ENCODE results near the gene GYS1.

GRCh38 chr19:48926909-48927308 lies 66.2 kb downstream of the GYS1 start:
- TF ChIP-seq EP300 (conservative IDR thresholded peaks at IDR 0.05; ENCODE audit: poor library complexity, severe bottlenecking) = no peak
- TF ChIP-seq SMC3 (conservative IDR thresholded peaks at IDR 0.05; ENCODE audit: poor library complexity) = no peak
- TF ChIP-seq CTCF (IDR thresholded peaks at IDR 0.05; ENCODE audit: poor library complexity, severe bottlenecking) = no peak
- no peak for TF ChIP-seq MXI1 (conservative IDR thresholded peaks at IDR 0.05; ENCODE audit: poor library complexity, severe bottlenecking)
